ENCODE measurements around the gene SH2D3C.

SH2D3C gene

DNA sequence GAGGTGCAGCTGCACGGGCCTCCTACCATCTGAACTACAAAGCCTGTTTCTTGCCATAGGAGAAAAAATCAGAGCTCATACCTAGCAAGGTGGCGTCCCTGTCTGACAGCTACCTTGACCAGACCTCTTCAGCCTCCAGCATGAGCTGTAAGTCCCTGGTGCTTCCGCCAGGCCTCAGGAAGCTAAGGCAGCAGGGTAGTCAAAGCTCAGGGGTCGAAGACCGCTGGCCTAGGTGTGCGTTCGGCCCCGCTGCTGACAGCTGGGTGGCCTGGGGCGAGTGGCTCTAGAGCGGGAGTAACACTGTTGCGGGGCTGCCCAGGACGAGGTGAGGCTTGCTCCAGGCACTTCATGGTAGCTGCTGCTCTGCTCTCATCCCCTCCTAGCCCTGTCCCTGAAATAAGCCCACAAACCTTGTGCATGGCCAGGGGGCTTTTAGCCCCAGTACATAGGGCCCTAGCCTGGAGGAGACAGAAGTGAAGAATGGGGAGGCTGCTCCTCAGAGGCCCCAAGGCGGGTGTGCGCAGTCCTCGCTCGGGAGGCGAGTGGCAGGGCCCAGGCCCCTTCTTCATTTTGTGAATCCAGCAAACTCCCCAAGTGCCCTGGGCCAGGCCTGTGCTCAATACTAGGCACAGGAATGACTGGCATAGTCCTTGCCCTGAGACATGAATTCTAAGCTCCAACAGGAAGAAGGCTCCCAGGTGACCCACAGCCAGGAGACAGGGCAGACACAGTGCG, 48.8 kb downstream of the SH2D3C start:
- TF ChIP-seq, protein P1, sequence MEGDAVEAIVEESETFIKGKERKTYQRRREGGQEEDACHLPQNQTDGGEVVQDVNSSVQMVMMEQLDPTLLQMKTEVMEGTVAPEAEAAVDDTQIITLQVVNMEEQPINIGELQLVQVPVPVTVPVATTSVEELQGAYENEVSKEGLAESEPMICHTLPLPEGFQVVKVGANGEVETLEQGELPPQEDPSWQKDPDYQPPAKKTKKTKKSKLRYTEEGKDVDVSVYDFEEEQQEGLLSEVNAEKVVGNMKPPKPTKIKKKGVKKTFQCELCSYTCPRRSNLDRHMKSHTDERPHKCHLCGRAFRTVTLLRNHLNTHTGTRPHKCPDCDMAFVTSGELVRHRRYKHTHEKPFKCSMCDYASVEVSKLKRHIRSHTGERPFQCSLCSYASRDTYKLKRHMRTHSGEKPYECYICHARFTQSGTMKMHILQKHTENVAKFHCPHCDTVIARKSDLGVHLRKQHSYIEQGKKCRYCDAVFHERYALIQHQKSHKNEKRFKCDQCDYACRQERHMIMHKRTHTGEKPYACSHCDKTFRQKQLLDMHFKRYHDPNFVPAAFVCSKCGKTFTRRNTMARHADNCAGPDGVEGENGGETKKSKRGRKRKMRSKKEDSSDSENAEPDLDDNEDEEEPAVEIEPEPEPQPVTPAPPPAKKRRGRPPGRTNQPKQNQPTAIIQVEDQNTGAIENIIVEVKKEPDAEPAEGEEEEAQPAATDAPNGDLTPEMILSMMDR (IDR thresholded peaks at IDR 0.05; ENCODE audit: low read length): no peak
- TF ChIP-seq EZH2phosphoT487 (IDR thresholded peaks at IDR 0.05; ENCODE audit: low read length) (no peak), EZH2 (optimal IDR thresholded peaks at IDR 0.05; ENCODE audit: low read depth, low read length) (no peak)
- Histone ChIP-seq H3K79me2 (ENCODE audit: low read length) (peaks cover 11% of the 10 kb centered on the region; the same call in 1 of the 2 replicates), H3K4me2 (ENCODE audit: low read depth, low read length) (no peak overlapping the region), H3K36me3 (replicated peaks; ENCODE audit: insufficient read depth, low read length) (no peaks in the 10 kb centered on the region), H3K9me3 (replicated peaks; ENCODE audit: insufficient read depth, low read length) (no peaks in the 10 kb centered on the region), H3K27ac (ENCODE audit: low read length) (no peak overlapping the region), H3K9me2 (replicated peaks; ENCODE audit: insufficient read depth, low read length) (no peaks in the 10 kb centered on the region), H3F3A (ENCODE audit: insufficient read depth, low read length) (no peaks in the 10 kb centered on the region), H3K4me3 (ENCODE audit: low read length) (no peak overlapping the region), H4K20me1 (ENCODE audit: insufficient read depth, low read length) (no peaks in the 10 kb centered on the region), H3K27me3 (replicated peaks; ENCODE audit: insufficient read depth, low read length) (peaks cover 2% of the 10 kb centered on the region; the same call in 1 of the 2 replicates), H3K9ac (ENCODE audit: low read length) (no peak overlapping the region), H3K4me1 (ENCODE audit: low read length) (peaks cover 8% of the 10 kb centered on the region; the same call in 1 of the 2 replicates), H2AFZ (ENCODE audit: low read length) (no peak overlapping the region)
- no peak for DNase-seq

DNA sequence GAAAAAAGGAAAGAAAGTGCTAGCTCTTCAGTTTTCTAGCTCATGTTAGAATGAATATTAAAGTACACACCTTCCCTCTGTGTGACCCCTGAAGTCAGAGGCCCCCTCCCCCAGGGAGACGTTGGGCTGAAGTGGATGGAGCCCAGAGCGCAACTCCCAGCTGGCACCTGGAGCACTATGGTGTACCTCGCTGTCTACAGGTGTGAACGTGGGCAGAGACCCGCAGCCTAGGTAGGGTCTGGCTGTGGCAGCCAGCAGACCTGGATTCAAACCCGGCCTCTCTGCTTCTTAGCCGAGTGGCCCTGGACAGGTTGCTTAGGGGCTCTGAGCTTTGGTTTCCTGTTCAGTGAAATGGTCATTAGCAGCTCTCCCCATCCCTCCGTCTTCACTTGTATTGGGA, 49.7 kb downstream of the SH2D3C start:
- Histone ChIP-seq H3K4me3 (ENCODE audit: low read length) (no peak overlapping the region), H3K36me3 (replicated peaks; ENCODE audit: insufficient read depth, low read length) (no peaks in the 10 kb centered on the region), H3K27me3 (replicated peaks; ENCODE audit: insufficient read depth, low read length) (peaks cover 8% of the 10 kb centered on the region; the same call in 1 of the 2 replicates), H3K9me2 (replicated peaks; ENCODE audit: insufficient read depth, low read length) (no peaks in the 10 kb centered on the region), H3K4me1 (ENCODE audit: low read length) (0 out of 2 replicates have a peak, but pooled peaks cover 2% of the 10 kb centered on the region), H4K20me1 (ENCODE audit: insufficient read depth, low read length) (no peaks in the 10 kb centered on the region), H3K4me2 (ENCODE audit: low read depth, low read length) (no peak overlapping the region), H2AFZ (ENCODE audit: low read length) (no peak overlapping the region), H3K9me3 (replicated peaks; ENCODE audit: insufficient read depth, low read length) (no peaks in the 10 kb centered on the region), H3F3A (ENCODE audit: insufficient read depth, low read length) (no peaks in the 10 kb centered on the region), H3K27ac (ENCODE audit: low read length) (no peak overlapping the region), H3K9ac (ENCODE audit: low read length) (no peak overlapping the region), H3K79me2 (ENCODE audit: low read length) (peaks cover 5% of the 10 kb centered on the region; the same call in 1 of the 2 replicates)
- TF ChIP-seq EZH2phosphoT487 (IDR thresholded peaks at IDR 0.05; ENCODE audit: low read length) (no peak), EZH2 (optimal IDR thresholded peaks at IDR 0.05; ENCODE audit: low read depth, low read length) (no peak)
- TF ChIP-seq, protein P1 (IDR thresholded peaks at IDR 0.05; ENCODE audit: low read length): no peak
- no peak for DNase-seq

DNA sequence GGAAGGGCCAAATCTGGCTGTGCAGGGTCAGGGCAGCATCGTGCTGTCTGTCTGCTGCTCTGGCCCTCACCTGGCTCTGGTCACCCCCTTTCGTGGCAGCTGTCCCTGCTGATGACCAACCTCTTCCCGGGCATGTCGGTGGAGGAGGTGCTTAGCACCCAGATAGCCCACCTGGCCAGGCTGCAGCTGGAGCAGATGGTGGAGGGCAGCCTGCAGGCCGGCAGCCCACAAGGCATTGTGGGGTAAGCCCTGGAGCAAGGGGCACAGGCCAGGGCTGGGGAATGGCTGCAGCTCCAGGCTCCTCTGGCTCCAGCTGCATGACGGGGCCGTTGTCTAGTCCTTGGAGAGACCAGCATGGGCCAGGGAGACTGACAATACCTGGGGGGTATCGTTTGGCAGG, 51.6 kb downstream of the SH2D3C start:
- peaks cover 8% of the 10 kb centered on the region; the same call in 1 of the 2 replicates for H3K27me3 ChIP-seq (replicated peaks; ENCODE audit: insufficient read depth, low read length)
- TF ChIP-seq EZH2 (optimal IDR thresholded peaks at IDR 0.05; ENCODE audit: low read depth, low read length): no peak
- TF ChIP-seq, protein P1 (IDR thresholded peaks at IDR 0.05; ENCODE audit: low read length): no peak
- TF ChIP-seq EZH2phosphoT487 (IDR thresholded peaks at IDR 0.05; ENCODE audit: low read length): no peak
- no peaks in the 10 kb centered on the region for H3K36me3 ChIP-seq (replicated peaks; ENCODE audit: insufficient read depth, low read length)
- no peaks in the 10 kb centered on the region for H3K9me3 ChIP-seq (replicated peaks; ENCODE audit: insufficient read depth, low read length)
- H3K9ac ChIP-seq (ENCODE audit: low read length): no peak overlapping the region
- H3K9me2 ChIP-seq (replicated peaks; ENCODE audit: insufficient read depth, low read length): no peaks in the 10 kb centered on the region
- no peaks in the 10 kb centered on the region for H3K79me2 ChIP-seq (ENCODE audit: low read length)
- H3K4me1 ChIP-seq (ENCODE audit: low read length): no peaks in the 10 kb centered on the region
- H3K4me2 ChIP-seq (ENCODE audit: low read depth, low read length): no peak overlapping the region
- no peak overlapping the region for H3K27ac ChIP-seq (ENCODE audit: low read length)
- H4K20me1 ChIP-seq (ENCODE audit: insufficient read depth, low read length): no peaks in the 10 kb centered on the region
- H3K4me3 ChIP-seq (ENCODE audit: low read length): no peak overlapping the region
- DNase-seq: no peak
- H3F3A ChIP-seq (ENCODE audit: insufficient read depth, low read length): no peaks in the 10 kb centered on the region
- H2AFZ ChIP-seq (ENCODE audit: low read length): no peak overlapping the region
